Parathyroid adenoma (tissue), 2 donors: ENCODE data around the gene RBM23.

ENCODE experiments used
- H2AFZ ChIP-seq: fragments of 300-600 bp; sonication (generic); one replicate; pipeline ENCODE4 v1.7.0; 2017; ENCODE audit warnings: antibody characterized with exemption, mild to moderate bottlenecking
- H3K27ac ChIP-seq: fragments of 300-600 bp; sonication (generic); one replicate; pipeline ENCODE4 v1.7.0; 2017
- H3K27me3 ChIP-seq: fragments of 300-600 bp; sonication (generic); one replicate; pipeline ENCODE4 v1.7.0; 2017; ENCODE audit warnings: low read length; ENCODE audit not compliant: control insufficient read depth, insufficient read depth
- H3K36me3 ChIP-seq: fragments of 300-600 bp; sonication (generic); one replicate; pipeline ENCODE4 v1.7.0; 2017; ENCODE audit warnings: low read length; ENCODE audit not compliant: control insufficient read depth, insufficient read depth
- H3K4me1 ChIP-seq: fragments of 300-600 bp; sonication (generic); one replicate; pipeline ENCODE4 v1.7.0; 2017; ENCODE audit warnings: control low read depth
- H3K4me2 ChIP-seq: fragments of 300-600 bp; sonication (generic); one replicate; pipeline ENCODE4 v1.7.0; 2017; ENCODE audit warnings: low read length
- H3K4me3 ChIP-seq: fragments of 300-600 bp; sonication (generic); one replicate; pipeline ENCODE4 v1.7.0; 2017; ENCODE audit warnings: low read depth, low read length
- H3K79me2 ChIP-seq: fragments of 300-600 bp; sonication (generic); one replicate; pipeline ENCODE4 v1.7.0; 2017; ENCODE audit warnings: control low read depth
- H3K9ac ChIP-seq: fragments of 300-600 bp; sonication (generic); one replicate; pipeline ENCODE4 v1.7.0; 2017; ENCODE audit warnings: mild to moderate bottlenecking
- H3K9me3 ChIP-seq: fragments of 300-600 bp; sonication (generic); one replicate; pipeline ENCODE4 v1.7.0; 2017; ENCODE audit warnings: low read length; ENCODE audit not compliant: control insufficient read depth
- CTCF ChIP-seq: fragments of 300-600 bp; sonication (generic); IDR thresholded peaks from one replicate; pipeline ENCODE4 v1.7.0; 2017; ENCODE audit warnings: antibody characterized with exemption, mild to moderate bottlenecking
- donor health status: primary hyperparathyroidism.

The RBM23 gene

GRCh38 chr14:22883173-22883976, 35.6 kb downstream of the RBM23 start, which contains the start of gene REM2:
REM2 (plus strand) TSS chr14:22883222; CDS start chr14:22883288, 66 bp downstream.
- H3K9ac ChIP-seq: no peak within 1 kb of the TSS
- H3K4me3 ChIP-seq: no peak within 1 kb of the TSS
- no peak for TF ChIP-seq CTCF
- no peaks in the 10 kb centered on the region for H3K27me3 ChIP-seq
- no peaks in the 10 kb centered on the region for H3K9me3 ChIP-seq
- H3K79me2 ChIP-seq: peaks cover 15% of the 10 kb centered on the region
- H3K36me3 ChIP-seq: no peaks in the 10 kb centered on the region
- H3K4me1 ChIP-seq: peaks cover 36% of the 10 kb centered on the region
- H3K27ac ChIP-seq: peak within 1 kb of the TSS; percentile 94
- peak within 1 kb of the TSS; percentile 64 for H2AFZ ChIP-seq
- H3K4me2 ChIP-seq: peak within 1 kb of the TSS; percentile 56

- TF ChIP-seq CTCF: no peak
- Histone ChIP-seq H3K4me2 (peak overlapping the region; percentile 41), H3K9me3 (no peaks in the 10 kb centered on the region), H2AFZ (peak overlapping the region; percentile 61), H3K4me1 (peaks cover 32% of the 10 kb centered on the region), H3K27me3 (no peaks in the 10 kb centered on the region), H3K36me3 (no peaks in the 10 kb centered on the region), H3K9ac (no peak overlapping the region), H3K79me2 (peaks cover 10% of the 10 kb centered on the region), H3K4me3 (no peak overlapping the region), H3K27ac (peak overlapping the region; percentile 94)
Measured at GRCh38 chr14:22882529-22883172, 36.3 kb downstream of the RBM23 start.

- Histone ChIP-seq H3K27ac (peak overlapping the region; percentile 94), H3K9me3 (no peaks in the 10 kb centered on the region), H3K4me2 (no peak overlapping the region), H3K27me3 (no peaks in the 10 kb centered on the region), H2AFZ (peak overlapping the region; percentile 61), H3K4me3 (no peak overlapping the region), H3K79me2 (peaks cover 10% of the 10 kb centered on the region), H3K4me1 (peaks cover 32% of the 10 kb centered on the region), H3K9ac (no peak overlapping the region), H3K36me3 (no peaks in the 10 kb centered on the region)
- no peak for TF ChIP-seq CTCF
Measured at GRCh38 chr14:22882064-22882463, 36.9 kb downstream of the RBM23 start.

- no peak for TF ChIP-seq CTCF
- no peaks in the 10 kb centered on the region for H3K36me3 ChIP-seq
- no peak overlapping the region for H3K27ac ChIP-seq
- peaks cover 3% of the 10 kb centered on the region for H3K79me2 ChIP-seq
- H3K9me3 ChIP-seq: no peaks in the 10 kb centered on the region
- H3K9ac ChIP-seq: no peak overlapping the region
- no peak overlapping the region for H2AFZ ChIP-seq
- H3K4me2 ChIP-seq: no peak overlapping the region
- H3K27me3 ChIP-seq: no peaks in the 10 kb centered on the region
- H3K4me1 ChIP-seq: peaks cover 20% of the 10 kb centered on the region
- no peak overlapping the region for H3K4me3 ChIP-seq
Measured at GRCh38 chr14:22878271-22879246, 40.4 kb downstream of the RBM23 start.
